Body of pancreas (tissue), 4 donors: Measurements from ENCODE around the gene PPARGC1A. TPM values are rescaled to one million over a fixed set of nuclear protein-coding genes. Genes with fewer than 3 reads are reported as not detected.

Experiments
- ATAC-seq: fragments of 150-250 bp; one replicate; pipeline ENCODE4 v1.9.1; 2016
- DNase-seq, 4 donors: peaks; one replicate each; pipeline ENCODE4 v3.0.0-alpha.2; 2019
- H3K27ac ChIP-seq, 4 donors: fragments of 200-600 bp; sonication (generic); 1 replicate in 3 of 4; 2 replicates in 1 of 4; pipeline versions ENCODE4 v1.5.1 to v1.6.1; 2016 to 2019; ENCODE audit warnings: mild to moderate bottlenecking in 1 of 4, mixed read lengths in 1 of 4, moderate library complexity in 1 of 4
- H3K27me3 ChIP-seq, 2 donors: fragments of 200-600 bp; sonication (generic); one replicate each; pipeline ENCODE4 v1.6.0; 2016; ENCODE audit warnings: mild to moderate bottlenecking in 1 of 2
- H3K36me3 ChIP-seq, 2 donors: fragments of 200-600 bp; sonication (generic); replicated peaks in 1 of 2; 2 replicates each; pipeline ENCODE4 v1.5.1; 2016; ENCODE audit warnings: low read depth in 2 of 2; ENCODE audit not compliant: insufficient read depth in 1 of 2
- H3K4me1 ChIP-seq: fragments of 200-600 bp; sonication (generic); one replicate; pipeline ENCODE4 v1.6.0; 2016
- H3K4me3 ChIP-seq, 2 donors: fragments of 200-600 bp; sonication (generic); 1 replicate in 1 of 2; 2 replicates in 1 of 2; pipeline ENCODE4 v1.5.1; 2016 to 2019
- H3K9me3 ChIP-seq, 3 donors: fragments of 200-600 bp; sonication (generic); 1 replicate in 2 of 3; 2 replicates in 1 of 3; pipeline ENCODE4 v1.5.1; 2016
- CTCF ChIP-seq, 7 experiments: fragments of 450-650 bp in 4 of 7; fragments of 200-600 bp in 3 of 7; sonication (generic) in 3 of 7; IDR thresholded peaks; one replicate each; pipeline ENCODE4 v1.5.1; 2016 to 2019; ENCODE audit warnings: antibody characterized with exemption in 7 of 7
- POLR2A ChIP-seq, 3 donors: fragments of 450-650 bp; IDR thresholded peaks; one replicate each; pipeline ENCODE4 v1.6.1; 2016; ENCODE audit warnings: antibody characterized with exemption in 3 of 3, mild to moderate bottlenecking in 2 of 3
- WGBS, 2 donors: methylation state at CpG; one replicate each; pipeline ENCODE4 v1.1.5; 2017; 5-methylcytosine and 5-hydroxymethylcytosine counted together
- intact Hi-C: fragments of 100-400 bp; cut with DNase I; formaldehyde crosslinking; loops from one replicate; pipeline ENCODE4 v1.15.1; 2023
- total RNA-seq, 2 donors: library from RNA; depleted of rRNA; stranded (reverse); fragments of >200 nt; gene quantifications; one replicate each; pipeline ENCODE4 v1.1.0, GENCODE V29; 2016

The PPARGC1A gene
- total RNA-seq, 2 donors from 2014 or later = 8.0 to 44.8 TPM

- Histone ChIP-seq H3K27ac (peak overlapping the region in 2 of 4 donors; percentile 19 to 29), H3K36me3 (no peaks in the 10 kb centered on the region), H3K4me1 (peaks cover 6% of the 10 kb centered on the region), H3K27me3 (no peaks in the 10 kb centered on the region), H3K9me3 (no peaks in the 10 kb centered on the region), H3K4me3 (no peak overlapping the region)
- no peak for ATAC-seq
- 37 to 42% methylated on average over 5 of the region's 5 CpGs for WGBS, 2 donors
- no peak for TF ChIP-seq POLR2A (IDR thresholded peaks at IDR 0.05)
- TF ChIP-seq CTCF (IDR thresholded peaks at IDR 0.05) = no peak
- intact Hi-C loops = no loop called here
- no peak for DNase-seq
Measured at GRCh38 chr4:23855912-23856605, 33.8 kb downstream of the PPARGC1A start.

GRCh38 chr4:23853986-23854660, 35.7 kb downstream of the PPARGC1A start:
- intact Hi-C loops = no loop called here
- DNase-seq = no peak
- Histone ChIP-seq H3K27me3 (no peaks in the 10 kb centered on the region), H3K4me3 (no peak overlapping the region), H3K27ac (no peak overlapping the region), H3K4me1 (peaks cover 6% of the 10 kb centered on the region), H3K36me3 (no peaks in the 10 kb centered on the region), H3K9me3 (no peaks in the 10 kb centered on the region)
- 63 to 65% methylated on average over 4 of the region's 4 CpGs for WGBS, 2 donors
- ATAC-seq = no peak
- TF ChIP-seq CTCF (IDR thresholded peaks at IDR 0.05) (no peak), POLR2A (IDR thresholded peaks at IDR 0.05) (no peak)

- Histone ChIP-seq H3K4me3 (no peak overlapping the region), H3K9me3 (no peaks in the 10 kb centered on the region), H3K4me1 (peaks cover under 1% of the 10 kb centered on the region), H3K27ac (no peak overlapping the region), H3K36me3 (no peaks in the 10 kb centered on the region), H3K27me3 (no peaks in the 10 kb centered on the region)
- ATAC-seq (no peak), DNase-seq (no peak)
- TF ChIP-seq POLR2A (IDR thresholded peaks at IDR 0.05) = no peak
- TF ChIP-seq CTCF (IDR thresholded peaks at IDR 0.05) = no peak
- 51 to 57% methylated on average over 2 of the region's 2 CpGs for WGBS, 2 donors
- intact Hi-C loops = no loop called here
Measured at GRCh38 chr4:23851464-23851863, 38.4 kb downstream of the PPARGC1A start.

GRCh38 chr4:23847158-23847557, 42.7 kb downstream of the PPARGC1A start:
- TF ChIP-seq POLR2A (IDR thresholded peaks at IDR 0.05) (no peak), CTCF (IDR thresholded peaks at IDR 0.05) (no peak)
- Histone ChIP-seq H3K4me3 (no peak overlapping the region), H3K27ac (no peak overlapping the region), H3K27me3 (no peaks in the 10 kb centered on the region), H3K4me1 (no peaks in the 10 kb centered on the region), H3K9me3 (no peaks in the 10 kb centered on the region), H3K36me3 (no peaks in the 10 kb centered on the region)
- intact Hi-C loops = no loop called here
- DNase-seq = no peak
- ATAC-seq = no peak
- WGBS, 2 donors = 72 to 74% methylated on average over 2 of the region's 2 CpGs
